Stimulated activated CD8-positive, alpha-beta memory T cell treated with anti-CD3 and anti-CD28 coated beads, Interleukin-15, amount 100 ng/mL, for 48 hours (primary cell): ENCODE measurements around the gene RPH3AL.

Source experiments
- DNase-seq, 2 donors: peaks; one replicate each; pipeline ENCODE4 v3.0.0-alpha.2; 2020; ENCODE audit warnings: low read depth in 2 of 2

RPH3AL gene

DNA sequence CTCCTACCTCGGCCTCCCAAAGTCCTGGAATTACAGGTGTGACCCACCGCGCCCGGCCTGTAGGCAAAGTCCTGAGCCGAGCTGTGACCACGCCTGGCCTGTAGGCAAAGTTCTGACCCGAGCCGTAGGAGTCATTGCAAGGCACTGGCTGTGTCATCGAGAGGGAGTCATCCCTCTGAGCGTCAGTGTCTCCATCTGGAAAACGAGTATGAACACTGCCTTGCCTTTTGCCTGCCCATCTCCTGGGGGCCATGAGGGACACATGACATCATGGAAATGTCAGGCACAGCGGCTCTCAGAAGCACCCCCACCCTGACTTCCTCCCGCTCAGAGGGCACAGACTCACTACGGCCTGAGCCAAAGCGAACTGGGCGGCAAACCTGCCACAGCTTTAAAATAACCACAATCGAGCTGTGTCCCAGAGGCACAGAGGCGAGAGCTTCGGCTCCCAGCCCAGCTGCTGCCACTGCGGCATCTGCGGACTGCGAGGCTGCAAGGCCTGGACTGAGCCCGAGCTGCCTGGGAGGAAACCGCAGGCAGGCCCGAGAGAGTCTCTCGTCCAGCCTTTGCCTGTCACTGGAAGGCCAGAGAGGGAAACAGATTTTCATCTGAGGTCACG is 50.8 kb downstream of the RPH3AL start:
- no peak for DNase-seq

DNA sequence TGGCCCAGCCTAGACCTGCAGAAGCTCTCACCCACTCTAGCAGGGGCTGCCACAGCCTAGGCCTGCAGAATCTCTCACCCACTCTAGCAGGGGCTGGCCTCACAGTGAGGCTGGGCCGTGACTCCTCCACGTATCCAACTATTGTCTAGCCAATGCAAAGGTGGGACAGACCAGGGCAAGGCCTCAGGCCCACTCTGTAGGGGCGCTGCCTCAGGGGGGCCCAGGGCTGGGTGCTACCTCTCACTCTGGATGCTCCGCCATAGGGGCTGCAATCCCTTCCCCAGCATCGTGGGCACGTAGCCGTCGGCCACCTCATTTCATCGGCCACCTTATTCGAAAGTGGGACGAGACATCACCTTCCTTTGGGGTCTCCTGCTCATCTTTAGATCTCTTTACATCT is 51.7 kb downstream of the RPH3AL start:
- DNase-seq = no peak

DNA sequence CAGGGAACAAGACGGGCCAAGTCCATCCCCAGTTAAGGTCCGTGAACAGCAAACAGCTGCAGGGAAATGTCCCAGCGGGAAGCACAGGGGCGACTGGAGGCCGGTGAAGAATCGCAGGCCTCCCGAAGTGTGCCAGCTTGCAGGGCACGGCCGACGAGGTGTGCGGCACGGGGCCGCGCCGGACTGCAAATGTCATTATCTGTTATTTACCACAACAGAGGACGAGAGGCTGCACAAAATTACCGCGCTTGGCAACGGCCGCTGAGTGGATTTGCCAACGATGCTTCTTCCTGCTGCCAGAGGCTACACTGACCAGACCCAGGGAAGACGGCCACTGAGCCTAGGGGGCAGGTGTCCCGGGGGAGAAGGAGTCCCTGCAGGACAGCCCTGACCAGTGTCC is 53.1 kb downstream of the RPH3AL start:
- DNase-seq = no peak

DNA sequence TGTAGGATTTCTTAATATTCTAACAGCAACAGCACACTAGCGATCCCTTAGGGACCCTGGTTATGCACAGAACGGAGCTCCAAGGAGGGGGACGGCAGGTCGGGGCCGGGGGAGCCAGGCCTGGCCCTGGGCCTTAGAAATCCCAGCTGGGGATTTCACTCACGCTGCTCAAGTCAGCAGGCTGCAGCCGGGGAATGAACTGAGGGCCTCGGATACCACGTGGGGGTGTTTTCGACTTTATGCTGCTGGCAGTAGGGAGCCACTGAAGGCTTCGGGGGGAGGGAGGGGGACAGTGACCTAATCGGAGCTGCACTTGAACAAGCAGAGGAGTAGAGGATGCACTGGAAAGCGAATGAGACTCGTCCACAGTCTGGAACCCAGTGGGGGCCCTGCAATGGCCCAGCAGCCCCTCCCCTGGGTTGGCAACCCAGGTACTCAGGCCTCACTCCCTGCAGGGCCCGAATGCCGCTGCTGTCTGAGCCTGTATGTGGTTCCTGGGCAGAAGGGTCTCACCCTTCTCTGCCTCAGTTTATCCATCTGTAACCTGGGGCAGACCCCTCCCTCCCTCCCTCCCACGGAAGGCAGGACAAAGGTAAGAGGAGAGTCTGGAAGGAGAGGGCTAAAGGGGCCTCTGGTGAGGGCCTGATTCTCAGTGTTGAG is 53.7 kb downstream of the RPH3AL start:
- no peak for DNase-seq

DNA sequence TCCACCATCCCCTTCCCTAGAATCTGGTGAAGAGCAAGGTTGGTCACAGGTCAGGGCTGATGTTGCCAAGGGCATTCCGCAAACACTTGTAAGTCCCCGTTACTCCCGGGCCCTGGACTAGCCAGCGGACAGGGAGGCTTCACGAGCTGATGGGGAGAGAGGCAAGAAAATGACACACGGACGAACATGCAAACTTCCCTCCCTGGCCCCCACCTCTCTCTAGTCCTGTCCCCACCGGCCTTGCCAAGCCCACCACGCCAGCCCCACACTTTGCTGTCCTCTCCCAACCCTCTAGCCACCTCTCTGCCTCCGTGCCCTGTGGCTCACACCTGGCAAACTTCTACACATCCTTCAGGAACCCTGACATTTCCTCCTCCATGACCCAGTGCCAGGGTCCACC is 54.8 kb downstream of the RPH3AL start:
- DNase-seq = no peak

DNA sequence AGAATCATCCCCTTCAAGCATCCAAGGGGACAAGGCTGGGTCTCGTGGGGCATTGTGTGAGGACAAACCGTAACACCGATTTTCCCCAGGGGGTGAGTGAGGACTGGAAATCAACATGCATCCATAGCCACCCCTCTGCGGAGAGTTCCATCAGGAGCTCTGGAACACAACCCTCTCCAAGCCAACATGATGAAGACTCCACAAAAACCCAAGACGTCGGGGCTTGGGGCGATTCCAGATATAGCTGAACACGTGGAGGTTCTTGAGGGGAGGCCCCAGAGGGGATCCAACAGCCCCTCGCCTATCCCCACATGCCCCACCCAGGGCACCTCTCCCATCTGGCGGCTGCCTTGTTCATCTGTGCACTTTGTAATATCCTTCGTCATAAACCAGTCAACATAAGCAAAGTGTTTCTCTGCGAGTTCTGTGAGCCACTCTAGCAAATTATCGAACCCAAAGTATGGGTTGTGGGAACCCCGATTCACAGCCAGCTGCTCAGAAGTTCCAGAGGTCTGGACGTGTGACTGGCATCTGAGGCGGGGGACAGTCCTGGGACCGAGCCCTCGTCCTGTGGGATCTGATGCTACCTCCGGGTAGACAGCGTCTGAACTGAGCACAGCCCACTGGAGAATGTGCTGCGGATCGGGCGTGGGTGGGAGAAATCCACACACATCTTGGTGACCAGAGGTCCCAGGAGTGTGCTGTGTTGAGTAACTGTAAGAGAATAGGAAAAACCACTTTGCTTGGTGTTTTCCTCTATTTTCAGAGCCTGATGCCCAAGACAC is 55.5 kb downstream of the RPH3AL start:
- DNase-seq = no peak

DNA sequence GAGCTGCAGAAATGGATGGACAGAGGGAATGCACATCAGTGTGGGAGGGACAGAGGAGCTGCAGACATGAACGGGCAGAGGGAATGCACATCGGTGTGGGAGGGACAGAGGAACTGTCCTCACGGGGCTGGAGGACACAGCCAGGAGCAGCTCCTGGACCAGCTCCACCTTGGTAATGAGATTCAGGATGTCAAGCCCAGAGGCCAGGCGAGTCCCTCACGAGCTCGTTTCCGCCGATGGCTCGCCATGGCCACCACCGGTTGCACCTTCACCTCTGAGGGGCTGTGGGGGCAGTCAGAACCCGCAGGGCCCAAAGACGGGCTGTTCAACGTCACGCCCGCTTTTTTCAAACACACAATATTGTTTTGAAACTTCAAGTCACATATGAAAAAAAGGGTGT is 56.2 kb downstream of the RPH3AL start:
- no peak for DNase-seq

DNA sequence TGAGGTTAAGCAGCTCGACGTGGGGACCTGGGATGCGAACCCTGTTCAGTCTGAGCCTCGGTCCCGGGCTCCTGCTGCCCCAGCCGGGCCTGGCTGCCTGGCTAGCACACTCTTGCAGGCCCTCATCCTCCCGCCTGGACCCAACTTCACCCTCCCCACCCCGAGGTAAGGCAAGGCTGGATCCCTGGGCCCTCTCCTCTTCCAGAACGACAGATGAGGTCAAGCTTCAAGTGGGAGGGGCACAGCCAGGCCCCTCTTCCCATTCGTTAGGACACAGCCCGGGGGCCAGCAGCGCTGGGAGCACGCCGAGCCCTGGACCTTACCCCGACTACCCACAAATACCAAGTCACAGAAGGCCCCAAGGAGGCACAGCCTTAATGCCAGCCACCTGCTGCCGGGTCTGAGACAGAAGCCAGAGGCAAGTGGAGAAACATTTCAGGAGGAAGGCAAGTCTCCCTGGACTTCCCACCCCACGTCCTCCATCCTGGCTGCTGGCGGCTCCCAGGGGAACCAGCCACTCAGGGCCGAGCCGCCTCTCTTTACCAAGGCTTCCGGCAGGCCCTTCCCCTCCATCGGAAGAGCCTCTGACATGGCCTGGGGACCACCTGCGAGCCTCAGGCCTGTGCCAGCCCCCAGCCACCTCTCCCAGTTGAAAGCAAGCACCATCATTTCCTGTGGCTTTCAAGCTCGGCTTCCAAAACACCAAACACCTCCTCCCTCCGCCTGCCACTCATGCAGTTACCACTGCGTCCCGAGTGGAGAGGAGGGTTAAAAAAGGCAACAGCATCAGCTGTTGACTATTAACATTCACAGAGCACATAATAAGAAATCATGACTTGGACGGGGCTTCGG is 59.9 kb downstream of the RPH3AL start:
- DNase-seq = no peak

DNA sequence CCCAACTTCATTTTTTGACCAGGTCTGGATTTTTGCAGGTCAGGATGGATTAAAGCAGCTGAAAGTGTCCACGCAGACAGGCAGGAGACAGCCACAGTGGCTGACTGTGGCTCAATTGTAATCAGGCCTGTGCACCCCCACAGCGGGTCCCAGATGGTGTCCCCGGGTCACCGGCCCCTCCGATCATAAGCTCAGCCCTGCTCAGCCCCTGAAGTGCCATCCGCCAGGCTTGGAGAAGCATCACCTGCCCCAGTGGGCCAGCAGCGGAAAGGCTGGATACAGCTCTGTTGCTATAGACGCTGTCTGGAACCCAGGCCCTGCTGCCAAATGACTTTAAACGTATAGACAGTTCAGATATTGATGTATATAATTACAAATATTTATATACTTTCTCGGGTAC is 60.6 kb downstream of the RPH3AL start:
- DNase-seq = no peak

DNA sequence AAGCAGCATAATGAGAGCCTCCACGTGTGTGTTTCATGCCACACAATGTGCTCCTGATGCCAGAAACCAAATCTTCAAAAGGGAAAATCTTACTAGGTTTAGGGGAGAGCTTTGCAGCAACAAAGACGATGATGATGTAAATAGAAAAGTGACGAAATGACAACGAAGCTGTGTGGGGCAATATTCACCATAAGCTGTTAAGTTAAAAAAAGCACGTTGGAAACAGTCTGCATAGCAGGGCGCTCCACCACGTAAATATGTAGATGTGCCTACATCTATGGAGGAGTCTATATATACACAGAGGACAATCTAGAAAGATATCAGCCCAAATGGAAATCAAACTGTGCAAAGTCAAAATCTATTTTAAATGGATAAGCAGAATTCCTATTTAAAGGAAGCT is 61.0 kb downstream of the RPH3AL start:
- DNase-seq = no peak

DNA sequence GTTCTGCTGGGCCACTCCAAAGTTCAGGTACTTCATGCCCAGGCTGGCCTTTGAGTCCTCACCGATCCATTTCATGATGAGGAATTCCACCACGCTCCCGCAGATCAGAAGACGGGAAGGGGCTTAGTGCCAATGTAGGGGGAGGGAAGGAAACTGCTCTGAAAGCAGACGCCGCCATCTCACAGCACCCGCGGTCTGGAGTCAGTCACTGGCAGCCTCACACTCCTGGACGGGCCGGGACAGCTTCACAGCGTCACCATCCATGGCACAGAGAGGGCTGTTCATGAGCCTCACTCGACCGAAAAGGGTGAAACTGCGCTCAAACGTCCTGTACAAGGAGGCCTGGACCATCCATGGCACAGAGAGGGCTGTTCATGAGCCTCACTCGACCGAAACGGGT is 62.0 kb downstream of the RPH3AL start:
- DNase-seq = no peak

DNA sequence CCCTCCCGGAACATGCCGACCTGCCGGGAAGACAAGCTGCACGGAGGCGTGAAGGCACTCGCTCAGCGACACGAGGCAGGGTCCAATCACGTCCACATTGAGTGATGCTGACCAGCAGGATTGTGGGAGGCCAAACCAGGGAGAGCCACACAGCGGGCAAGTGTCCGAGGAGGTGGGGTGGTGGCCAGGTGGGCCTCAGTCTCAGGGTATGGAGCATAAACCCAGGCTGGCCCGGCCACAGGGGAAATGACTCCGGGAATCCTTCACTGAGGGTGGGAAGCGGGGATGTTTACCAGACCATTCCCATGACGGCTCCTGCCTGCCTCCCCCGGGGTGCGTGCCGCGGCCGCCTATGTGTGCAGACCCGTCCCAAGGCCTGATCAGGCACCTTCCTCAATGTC is 62.5 kb downstream of the RPH3AL start:
- DNase-seq = no peak

DNA sequence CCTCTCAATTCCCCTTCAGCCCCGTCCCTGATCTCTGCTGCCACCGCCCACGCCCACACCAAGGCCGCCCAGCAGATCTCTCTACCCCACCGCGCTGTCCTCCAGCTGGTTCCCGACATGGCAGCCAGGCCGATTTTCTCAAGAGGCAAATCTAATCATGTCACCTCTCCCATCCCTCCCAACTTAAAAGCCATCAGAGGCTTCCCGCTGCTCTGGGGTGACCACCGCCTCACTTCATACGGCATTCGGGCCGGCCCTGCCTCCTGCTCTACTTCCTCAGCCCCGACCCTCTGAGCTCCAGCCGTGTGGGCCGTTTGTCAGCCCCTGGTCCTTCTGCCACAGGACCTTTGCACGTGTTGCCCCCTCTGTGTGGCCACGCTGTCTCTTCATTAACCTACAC is 63.2 kb downstream of the RPH3AL start:
- DNase-seq = no peak

DNA sequence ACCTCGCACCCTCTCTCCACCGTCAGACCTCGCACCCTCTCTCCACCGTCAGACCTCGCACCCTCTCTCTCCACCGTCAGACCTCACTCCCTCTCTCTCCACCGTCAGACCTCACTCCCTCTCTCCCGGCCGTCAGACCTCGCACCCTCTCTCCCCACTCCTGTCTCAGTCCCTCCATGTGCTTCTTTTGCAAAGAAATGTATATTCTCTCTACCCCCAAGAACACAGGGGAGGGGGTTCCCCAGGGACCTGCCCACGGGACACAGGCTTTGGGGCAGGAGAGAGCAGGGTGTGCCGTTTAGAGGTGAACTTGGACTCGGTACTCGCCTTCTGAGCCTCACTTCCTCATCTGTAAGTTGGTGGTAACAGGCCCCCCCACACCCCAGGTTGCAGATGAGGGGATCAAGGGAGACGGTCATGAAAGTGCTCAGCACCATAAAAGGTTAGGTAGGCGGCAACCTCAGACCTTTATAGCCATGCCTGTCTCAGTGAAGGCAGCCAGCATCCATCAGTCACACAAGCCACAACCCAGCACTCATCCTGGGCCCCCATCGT is 63.7 kb downstream of the RPH3AL start:
- no peak for DNase-seq

DNA sequence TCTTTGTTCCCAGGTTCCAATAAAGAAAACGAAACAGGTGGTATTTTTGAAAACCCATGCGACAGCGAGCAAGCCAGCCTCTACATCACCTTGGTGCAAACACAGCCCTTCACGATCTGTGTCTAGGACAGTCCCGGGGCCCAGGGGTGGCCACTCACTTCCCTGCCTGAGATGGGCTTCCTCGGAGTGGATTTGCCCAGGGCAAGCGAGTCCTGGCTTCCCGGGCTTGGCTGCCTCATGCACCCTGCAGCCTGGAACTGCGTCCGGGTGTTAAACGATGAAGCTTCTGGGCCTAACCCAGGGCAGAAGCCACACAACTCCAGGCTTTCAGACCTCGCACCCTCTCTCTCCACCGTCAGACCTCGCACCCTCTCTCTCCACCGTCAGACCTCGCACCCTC is 66.0 kb downstream of the RPH3AL start:
- DNase-seq = no peak

DNA sequence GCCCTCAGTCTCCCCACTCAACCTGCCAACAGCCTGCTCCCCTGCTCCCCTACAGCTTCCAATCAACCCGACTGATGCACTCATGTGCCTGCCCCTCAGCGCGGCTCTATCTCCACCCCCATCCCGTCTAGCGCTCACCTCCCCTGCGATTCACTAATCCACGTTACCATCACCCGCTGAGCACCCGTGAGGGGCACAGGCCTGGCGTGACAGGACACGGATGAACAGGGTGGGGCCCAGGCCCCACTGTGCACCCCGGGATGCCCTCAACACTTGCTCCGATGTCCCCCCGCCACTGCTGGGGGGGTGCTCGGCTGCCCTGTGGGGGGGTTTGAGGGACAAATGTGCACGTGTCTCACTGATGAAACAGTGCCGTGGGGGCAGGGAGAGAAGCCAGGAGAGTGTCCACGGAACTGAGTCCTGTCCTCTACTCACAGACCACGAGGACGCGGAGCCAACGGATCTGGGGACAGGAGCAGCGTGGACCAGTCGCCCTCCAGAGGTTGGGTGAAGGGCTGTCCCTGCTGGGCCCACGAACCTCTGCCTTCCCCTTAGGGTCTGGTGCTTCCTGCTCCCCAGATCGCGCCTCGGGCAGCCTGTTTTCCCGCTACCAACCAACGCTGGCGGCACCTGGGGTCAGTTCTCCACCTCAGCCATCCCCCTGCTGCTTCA is 66.7 kb downstream of the RPH3AL start:
- DNase-seq = no peak

DNA sequence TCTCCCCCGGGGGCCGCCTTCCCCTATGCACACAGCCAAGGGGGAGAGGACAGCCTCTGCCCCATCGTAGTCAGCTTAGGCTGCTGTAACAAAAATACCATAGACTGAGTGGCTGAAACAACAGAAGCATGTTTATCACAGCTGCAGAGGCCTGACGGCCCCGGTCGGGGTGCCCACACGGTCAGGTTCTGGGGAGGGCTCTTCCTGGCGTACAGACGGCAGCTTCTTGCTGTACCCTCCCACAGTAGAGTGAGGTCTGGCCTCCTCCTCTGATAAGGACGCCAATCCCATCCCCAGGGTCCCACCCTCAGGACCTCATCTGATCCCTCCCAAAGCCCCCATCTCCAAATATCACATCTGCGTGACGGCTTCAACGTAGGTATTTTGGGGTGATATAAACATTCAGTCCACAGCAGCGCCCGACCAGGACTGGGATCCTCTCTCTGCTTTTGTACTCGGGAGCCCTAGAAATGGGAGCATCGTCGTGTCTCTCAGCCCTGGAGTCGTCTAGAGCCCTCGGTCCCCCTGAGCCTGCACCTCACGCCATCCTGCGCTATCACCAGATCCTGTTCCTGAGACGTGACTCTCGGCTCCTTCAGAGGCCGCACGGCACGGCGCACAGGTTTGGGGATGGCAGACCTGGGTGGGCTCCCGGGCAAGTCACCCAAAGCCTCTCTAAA is 67.8 kb downstream of the RPH3AL start:
- no peak for DNase-seq

DNA sequence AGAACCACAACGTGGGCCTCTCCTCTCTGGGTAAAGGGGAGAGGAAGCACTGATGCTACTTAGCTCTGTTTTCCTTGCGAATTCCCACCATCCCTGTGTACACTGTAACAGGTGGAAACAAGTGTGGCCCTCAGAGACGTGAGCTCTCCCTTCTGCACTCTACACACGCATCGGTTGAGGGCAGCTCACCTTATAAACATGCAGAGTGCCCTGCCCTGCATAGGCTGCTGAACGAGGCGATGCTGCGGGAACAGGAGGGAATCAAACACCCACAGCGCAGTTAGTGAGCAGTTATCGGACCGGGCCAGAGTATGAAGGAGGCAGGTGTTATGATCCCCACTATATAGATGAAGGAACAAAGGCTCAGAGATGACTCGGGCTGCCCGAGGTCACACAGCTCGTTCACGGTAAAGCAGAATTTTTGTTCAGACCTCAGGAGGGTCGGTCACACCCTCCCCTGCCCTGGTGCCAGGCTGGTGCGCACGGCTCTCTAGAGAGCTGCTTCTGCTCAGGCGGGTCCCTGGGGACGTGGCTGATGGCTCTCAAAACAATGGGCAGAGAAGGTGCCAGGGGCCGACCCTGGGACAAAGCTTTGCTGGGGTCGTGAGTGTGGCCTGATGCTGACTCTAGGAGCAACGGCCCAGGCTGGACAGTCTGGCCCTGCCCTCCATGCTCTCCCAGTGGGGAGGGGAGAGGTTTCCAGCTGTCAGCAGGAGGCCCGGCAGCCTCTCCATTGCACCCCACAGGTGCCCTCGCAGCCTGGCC is 68.5 kb downstream of the RPH3AL start:
- no peak for DNase-seq

DNA sequence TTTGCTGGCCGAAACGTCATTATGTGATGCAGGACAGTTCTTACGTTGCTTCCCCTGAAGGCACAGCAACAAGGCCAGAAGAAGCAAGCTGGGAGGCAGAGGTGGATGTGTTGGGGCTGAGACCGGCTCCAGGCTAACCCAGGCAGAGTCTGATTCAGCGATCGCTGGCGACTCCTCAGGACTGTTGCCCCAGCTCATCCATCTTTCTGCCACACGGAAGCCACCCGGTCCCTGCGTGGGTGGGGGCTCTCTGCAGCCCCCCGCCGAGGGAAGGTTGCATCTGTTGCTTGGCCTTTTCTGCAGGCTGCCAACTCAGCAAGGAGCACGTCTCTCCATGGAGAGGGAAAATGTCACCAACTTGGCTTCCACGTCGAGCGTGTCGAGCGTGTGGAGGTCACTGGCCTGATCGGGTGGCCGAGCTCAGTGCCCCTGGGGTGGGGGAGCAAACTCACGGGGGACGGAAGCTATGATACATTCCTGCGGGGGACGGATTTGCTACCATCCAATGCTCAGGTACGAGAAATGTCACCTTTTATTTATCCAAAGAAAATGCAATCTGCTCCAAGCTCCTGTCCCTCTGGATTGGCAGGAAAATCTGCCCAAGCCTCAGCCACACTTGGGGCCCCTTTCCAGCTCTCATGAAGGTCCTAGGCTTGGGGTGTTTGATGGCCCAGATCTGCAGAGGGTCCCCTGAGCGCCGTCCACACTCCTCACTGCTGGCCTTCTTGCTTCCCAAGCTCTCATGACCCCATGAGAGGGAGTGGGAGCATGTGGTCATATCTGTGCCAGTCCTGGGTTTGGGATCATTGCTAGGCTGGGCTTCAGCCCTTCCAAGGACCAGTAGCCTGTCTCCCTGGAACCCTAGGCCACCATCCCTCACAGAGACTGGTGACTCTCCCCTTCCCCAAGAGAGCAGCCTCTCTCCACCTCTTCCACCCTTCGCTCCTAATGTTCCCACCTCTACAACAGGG is 69.4 kb downstream of the RPH3AL start:
- no peak for DNase-seq
